Keratinocyte (primary cell): Measurements from ENCODE around the gene PGAM4. TPM values are rescaled to one million over a fixed set of nuclear protein-coding genes. Genes with fewer than 3 reads are reported as not detected.

Experiments used
- DNase-seq: peaks from one replicate; pipeline ENCODE4 v3.0.0-alpha.2; 2011; ENCODE audit warnings: low read depth, missing footprints, low spot score
- FAIRE-seq: peaks from 2 replicates; lab custom pipeline; 2011; peaks lifted over from hg19 to GRCh38; lab: Jason Lieb, UNC
- H2AFZ ChIP-seq: 2 replicates; pipeline ENCODE4 v1.6.0; 2012; ENCODE audit warnings: low read length, control low read depth, inconsistent platforms; ENCODE audit not compliant: control insufficient read depth
- H3K27ac ChIP-seq: 2 replicates; pipeline ENCODE4 v1.5.1; 2011; ENCODE audit warnings: low read length; ENCODE audit not compliant: control insufficient read depth, insufficient read depth
- H3K27me3 ChIP-seq: 3 replicates; pipeline ENCODE4 v1.6.0; 2011; ENCODE audit warnings: low read length; ENCODE audit not compliant: control insufficient read depth, insufficient read depth; ENCODE audit errors: extremely low read depth
- H3K36me3 ChIP-seq, 2 experiments: 2 replicates in 1 of 2; 3 replicates in 1 of 2; pipeline ENCODE4 v1.5.1; 2011; ENCODE audit warnings: low read length in 2 of 2, mild to moderate bottlenecking in 1 of 2; ENCODE audit not compliant: control insufficient read depth in 2 of 2, insufficient read depth in 2 of 2; ENCODE audit errors: extremely low read depth in 1 of 2
- H3K4me1 ChIP-seq: 3 replicates; pipeline ENCODE4 v1.5.1; 2011; ENCODE audit warnings: low read length; ENCODE audit not compliant: control insufficient read depth, insufficient read depth; ENCODE audit errors: extremely low read depth
- H3K4me2 ChIP-seq: 3 replicates; pipeline ENCODE4 v1.6.0; 2011; ENCODE audit warnings: low read depth, low read length; ENCODE audit not compliant: control insufficient read depth, insufficient read depth; ENCODE audit errors: extremely low read depth
- H3K4me3 ChIP-seq, 3 experiments: fragments of 200-600 bp in 1 of 3; sonication (generic) in 1 of 3; 2 replicates in 2 of 3; 3 replicates in 1 of 3; pipeline ENCODE4 v1.5.1; 2011 to 2016; ENCODE audit warnings: low read length in 3 of 3, mild to moderate bottlenecking in 3 of 3, control low read depth in 2 of 3, inconsistent platforms in 1 of 3, low read depth in 1 of 3, mixed read lengths in 1 of 3, mixed run types in 1 of 3, moderate library complexity in 1 of 3; ENCODE audit not compliant: control insufficient read depth in 2 of 3, insufficient read depth in 2 of 3; ENCODE audit errors: extremely low read depth in 1 of 3
- H3K79me2 ChIP-seq: 2 replicates; pipeline ENCODE4 v1.6.0; 2012; ENCODE audit warnings: low read length; ENCODE audit not compliant: control insufficient read depth, insufficient read depth
- H3K9ac ChIP-seq: 3 replicates; pipeline ENCODE4 v1.6.0; 2011; ENCODE audit warnings: low read length; ENCODE audit not compliant: control insufficient read depth, insufficient read depth; ENCODE audit errors: extremely low read depth
- H3K9me1 ChIP-seq: 3 replicates; pipeline ENCODE4 v1.6.0; 2011; ENCODE audit warnings: low read length; ENCODE audit not compliant: control insufficient read depth, insufficient read depth; ENCODE audit errors: extremely low read depth
- H3K9me3 ChIP-seq: 2 replicates; pipeline ENCODE4 v1.5.1; 2012; ENCODE audit warnings: low read depth, low read length; ENCODE audit not compliant: control insufficient read depth
- H4K20me1 ChIP-seq: 3 replicates; pipeline ENCODE4 v1.6.0; 2011; ENCODE audit warnings: low read length; ENCODE audit not compliant: control insufficient read depth, insufficient read depth; ENCODE audit errors: extremely low read depth
- EZH2 ChIP-seq: IDR thresholded peaks from one replicate; pipeline ENCODE4 v1.6.1; 2012; ENCODE audit warnings: inconsistent platforms, mild to moderate bottlenecking, low read length, moderate library complexity
- dilution Hi-C: fragments of 300-500 bp; cut with MboI; formaldehyde crosslinking; loops from one replicate; pipeline ENCODE4 v1.7.0; 2020; ENCODE audit warnings: low sequenced_read_pairs; ENCODE audit not compliant: extremely low pct_ligation_motif_present
- polyA plus RNA-seq, 5 experiments: library from polyadenylated mRNA; depleted of rRNA in 3 of 5; stranded (reverse) in 3 of 5; stranded (forward) in 1 of 5; unstranded in 1 of 5; fragments of >200 nt; gene quantifications; 1 replicate in 1 of 5; 2 replicates in 3 of 5; 3 replicates in 1 of 5; pipeline versions ENCODE4 v1.2.1 to v1.2.3, GENCODE V29; 2011 to 2012; ENCODE audit warnings: missing spikeins in 2 of 5, low read depth in 1 of 5, low replicate concordance in 1 of 5
- TF ChIP-seq, protein P1 (sequence below), 3 experiments: IDR thresholded peaks in 1 of 3; conservative IDR thresholded peaks in 1 of 3; optimal IDR thresholded peaks in 1 of 3; 2 replicates in 2 of 3; 3 replicates in 1 of 3; pipeline versions ENCODE3 to v1.5.1; 2011; ENCODE audit warnings: low read length in 3 of 3, mild to moderate bottlenecking in 3 of 3, moderate library complexity in 2 of 3, control low read depth in 1 of 3, inconsistent platforms in 1 of 3; ENCODE audit not compliant: insufficient read depth in 2 of 3; ENCODE audit errors: extremely low read depth in 1 of 3

Gene PGAM4
- polyA plus RNA-seq, 1 donor (not counting 4 experiments of a cell fraction or from before 2014, with no cell fraction given): 0.18 TPM

DNA sequence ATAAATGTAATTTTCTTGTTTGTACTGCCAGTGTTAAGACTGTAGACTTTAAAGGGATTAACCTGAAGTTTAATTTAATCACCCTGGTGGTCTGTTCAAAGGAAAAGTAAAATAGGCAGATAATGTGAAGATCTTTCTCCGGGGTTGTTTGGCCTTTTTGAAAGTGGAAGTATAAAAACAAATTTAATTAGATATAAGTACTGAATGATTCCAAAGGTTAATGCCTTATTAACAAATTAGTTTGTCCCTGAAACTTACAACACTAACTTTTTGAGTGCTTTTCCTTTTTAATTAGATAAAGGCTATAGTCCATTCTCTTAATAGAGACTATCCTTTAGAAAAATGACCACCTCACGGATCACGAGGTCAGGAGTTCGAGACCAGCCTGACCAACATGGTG lies 10.4 kb upstream of the PGAM4 start:
- Histone ChIP-seq H3K9me3 (no peaks in the 10 kb centered on the region), H3K4me3 (no peak overlapping the region), H3K9me1 (no peaks in the 10 kb centered on the region), H2AFZ (no peak overlapping the region), H3K4me1 (no peaks in the 10 kb centered on the region), H3K4me2 (no peak overlapping the region), H3K36me3 (no peaks in the 10 kb centered on the region), H3K27ac (no peak overlapping the region), H4K20me1 (no peaks in the 10 kb centered on the region), H3K27me3 (no peaks in the 10 kb centered on the region), H3K9ac (no peak overlapping the region), H3K79me2 (no peaks in the 10 kb centered on the region)
- FAIRE-seq (no peak), DNase-seq (no peak)
- no peak for TF ChIP-seq EZH2
- TF ChIP-seq, protein P1, sequence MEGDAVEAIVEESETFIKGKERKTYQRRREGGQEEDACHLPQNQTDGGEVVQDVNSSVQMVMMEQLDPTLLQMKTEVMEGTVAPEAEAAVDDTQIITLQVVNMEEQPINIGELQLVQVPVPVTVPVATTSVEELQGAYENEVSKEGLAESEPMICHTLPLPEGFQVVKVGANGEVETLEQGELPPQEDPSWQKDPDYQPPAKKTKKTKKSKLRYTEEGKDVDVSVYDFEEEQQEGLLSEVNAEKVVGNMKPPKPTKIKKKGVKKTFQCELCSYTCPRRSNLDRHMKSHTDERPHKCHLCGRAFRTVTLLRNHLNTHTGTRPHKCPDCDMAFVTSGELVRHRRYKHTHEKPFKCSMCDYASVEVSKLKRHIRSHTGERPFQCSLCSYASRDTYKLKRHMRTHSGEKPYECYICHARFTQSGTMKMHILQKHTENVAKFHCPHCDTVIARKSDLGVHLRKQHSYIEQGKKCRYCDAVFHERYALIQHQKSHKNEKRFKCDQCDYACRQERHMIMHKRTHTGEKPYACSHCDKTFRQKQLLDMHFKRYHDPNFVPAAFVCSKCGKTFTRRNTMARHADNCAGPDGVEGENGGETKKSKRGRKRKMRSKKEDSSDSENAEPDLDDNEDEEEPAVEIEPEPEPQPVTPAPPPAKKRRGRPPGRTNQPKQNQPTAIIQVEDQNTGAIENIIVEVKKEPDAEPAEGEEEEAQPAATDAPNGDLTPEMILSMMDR (optimal IDR thresholded peaks at IDR 0.05 in 1 of 3, IDR thresholded peaks at IDR 0.05 in 1 of 3, conservative IDR thresholded peaks at IDR 0.05 in 1 of 3; ENCODE audit: extremely low read depth in 1 of 3, insufficient read depth in 2 of 3, low read length in 3 of 3): no peak
- dilution Hi-C loops: no loop called here

DNA sequence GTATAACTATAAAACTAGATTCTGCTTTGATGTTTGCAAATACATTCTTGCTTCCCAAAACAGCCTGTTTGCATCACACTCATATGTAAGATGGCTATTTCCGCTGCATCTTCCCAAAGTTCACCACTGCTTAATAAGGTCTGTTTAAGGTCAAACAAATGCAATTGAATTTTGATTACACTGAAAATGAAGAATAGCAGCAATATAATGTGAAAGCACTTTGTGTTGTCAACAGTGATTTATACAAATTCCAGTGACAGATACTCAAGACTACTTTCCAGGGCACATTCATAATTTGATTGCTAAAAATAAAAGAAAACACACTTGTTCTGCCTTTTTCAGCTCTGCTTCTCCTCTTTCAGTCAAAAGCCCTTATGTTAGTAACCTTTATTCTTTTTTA lies 8.1 kb upstream of the PGAM4 start:
- no peak for FAIRE-seq
- no peaks in the 10 kb centered on the region for H3K27me3 ChIP-seq
- no peak for DNase-seq
- no peak overlapping the region for H3K27ac ChIP-seq
- TF ChIP-seq, protein P1 (optimal IDR thresholded peaks at IDR 0.05 in 1 of 3, IDR thresholded peaks at IDR 0.05 in 1 of 3, conservative IDR thresholded peaks at IDR 0.05 in 1 of 3; ENCODE audit: extremely low read depth in 1 of 3, insufficient read depth in 2 of 3, low read length in 3 of 3): no peak
- TF ChIP-seq EZH2: no peak
- H4K20me1 ChIP-seq: no peaks in the 10 kb centered on the region
- no peak overlapping the region for H3K4me3 ChIP-seq
- H2AFZ ChIP-seq: no peak overlapping the region
- no peaks in the 10 kb centered on the region for H3K36me3 ChIP-seq
- H3K4me2 ChIP-seq: no peak overlapping the region
- dilution Hi-C loops: no loop called here
- no peaks in the 10 kb centered on the region for H3K9me1 ChIP-seq
- no peaks in the 10 kb centered on the region for H3K9me3 ChIP-seq
- H3K9ac ChIP-seq: no peak overlapping the region
- H3K79me2 ChIP-seq: no peaks in the 10 kb centered on the region
- no peaks in the 10 kb centered on the region for H3K4me1 ChIP-seq
